GM23248 (cell line): ENCODE results near the gene THG1L.

Source experiments
- EZH2 ChIP-seq: fragments of 200-600 bp; sonication (generic); IDR thresholded peaks from 2 replicates; pipeline ENCODE4 v1.6.1; 2018; ENCODE audit warnings: antibody characterized with exemption, mild to moderate bottlenecking; ENCODE audit not compliant: insufficient read depth, poor library complexity, severe bottlenecking
- EZH2phosphoT487 ChIP-seq: fragments of 200-600 bp; sonication (generic); IDR thresholded peaks from 2 replicates; pipeline ENCODE4 v1.6.1; 2018; ENCODE audit warnings: antibody characterized with exemption, moderate library complexity, mild to moderate bottlenecking, low read depth; ENCODE audit not compliant: insufficient read depth

DNA sequence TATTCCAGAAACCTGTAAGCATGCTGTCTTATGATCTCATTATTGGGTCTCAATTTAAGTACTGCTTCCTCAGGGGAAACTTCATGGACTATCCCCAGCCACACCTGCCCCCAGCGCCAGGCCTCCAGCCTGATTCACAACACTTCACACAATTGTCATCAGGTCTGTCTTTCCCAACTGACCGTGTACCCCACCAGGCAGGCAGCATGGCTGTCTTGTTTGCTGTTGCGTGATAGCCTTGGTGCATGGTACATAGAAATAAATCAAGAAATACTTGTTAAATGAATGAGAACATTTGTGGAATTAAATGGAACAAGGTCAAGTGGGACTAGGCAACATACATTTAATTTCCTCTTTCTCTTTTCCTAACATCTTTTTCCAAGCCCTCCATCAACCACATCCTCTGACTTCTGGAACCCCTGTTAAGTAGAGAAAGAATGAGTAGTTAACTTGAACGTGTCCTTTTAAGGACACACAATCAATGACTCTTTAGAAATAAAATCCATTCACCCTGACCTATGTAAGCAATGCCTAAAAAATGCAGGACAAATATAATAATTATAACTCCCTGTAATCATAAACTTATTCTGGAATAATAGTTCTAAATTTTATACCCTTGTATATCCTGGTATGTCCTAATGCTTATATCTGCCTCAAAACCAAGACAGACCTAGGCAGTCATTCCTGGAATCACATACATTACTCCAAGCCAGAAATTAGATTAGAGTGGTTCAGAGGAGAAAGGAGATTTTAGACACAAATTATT, 17.2 kb upstream of the THG1L start:
- no peak for TF ChIP-seq EZH2
- no peak for TF ChIP-seq EZH2phosphoT487
